Gastroesophageal sphincter (tissue), 3 donors: ENCODE data around the gene LINC01488.

Source experiments
- POLR2A ChIP-seq, 2 donors: fragments of 450-650 bp; IDR thresholded peaks; one replicate each; pipeline ENCODE4 v1.6.1; 2017; ENCODE audit warnings: antibody characterized with exemption in 2 of 2, mild to moderate bottlenecking in 2 of 2, moderate library complexity in 1 of 2
- POLR2AphosphoS5 ChIP-seq: sonication (generic); formaldehyde crosslinking; IDR thresholded peaks from one replicate; pipeline ENCODE4 v1.6.1; 2017; ENCODE audit warnings: antibody characterized with exemption
- TF ChIP-seq, protein P1 (sequence below), 4 experiments: fragments of 200-600 bp in 2 of 4; fragments of 450-650 bp in 2 of 4; sonication (generic) in 1 of 4; IDR thresholded peaks; one replicate each; pipeline ENCODE4 v1.5.1; 2017 to 2019; ENCODE audit warnings: antibody characterized with exemption in 4 of 4, mild to moderate bottlenecking in 2 of 4, moderate library complexity in 2 of 4

- TF ChIP-seq POLR2A (IDR thresholded peaks at IDR 0.05) (no peak), POLR2AphosphoS5 (no peak)
- TF ChIP-seq, protein P1, sequence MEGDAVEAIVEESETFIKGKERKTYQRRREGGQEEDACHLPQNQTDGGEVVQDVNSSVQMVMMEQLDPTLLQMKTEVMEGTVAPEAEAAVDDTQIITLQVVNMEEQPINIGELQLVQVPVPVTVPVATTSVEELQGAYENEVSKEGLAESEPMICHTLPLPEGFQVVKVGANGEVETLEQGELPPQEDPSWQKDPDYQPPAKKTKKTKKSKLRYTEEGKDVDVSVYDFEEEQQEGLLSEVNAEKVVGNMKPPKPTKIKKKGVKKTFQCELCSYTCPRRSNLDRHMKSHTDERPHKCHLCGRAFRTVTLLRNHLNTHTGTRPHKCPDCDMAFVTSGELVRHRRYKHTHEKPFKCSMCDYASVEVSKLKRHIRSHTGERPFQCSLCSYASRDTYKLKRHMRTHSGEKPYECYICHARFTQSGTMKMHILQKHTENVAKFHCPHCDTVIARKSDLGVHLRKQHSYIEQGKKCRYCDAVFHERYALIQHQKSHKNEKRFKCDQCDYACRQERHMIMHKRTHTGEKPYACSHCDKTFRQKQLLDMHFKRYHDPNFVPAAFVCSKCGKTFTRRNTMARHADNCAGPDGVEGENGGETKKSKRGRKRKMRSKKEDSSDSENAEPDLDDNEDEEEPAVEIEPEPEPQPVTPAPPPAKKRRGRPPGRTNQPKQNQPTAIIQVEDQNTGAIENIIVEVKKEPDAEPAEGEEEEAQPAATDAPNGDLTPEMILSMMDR (IDR thresholded peaks at IDR 0.05) = no peak
Measured at GRCh38 chr11:69521457-69521856, 40.0 kb downstream of the LINC01488 start.
